Adrenal gland (tissue), 5 donors: Measurements from ENCODE around the gene GAL3ST3.

Experiments used
- POLR2A ChIP-seq, 2 donors: fragments of 450-650 bp; IDR thresholded peaks; one replicate each; pipeline ENCODE4 v1.6.1; 2017; ENCODE audit warnings: antibody characterized with exemption in 2 of 2, mild to moderate bottlenecking in 2 of 2, moderate library complexity in 1 of 2
- TF ChIP-seq, protein P1 (sequence below), 6 experiments: fragments of 450-650 bp in 4 of 6; fragments of 200-600 bp in 2 of 6; sonication (generic) in 1 of 6; IDR thresholded peaks; 1 replicate in 5 of 6; 2 replicates in 1 of 6; pipeline versions ENCODE4 v1.5.1 to v1.8.0; 2016 to 2021; ENCODE audit warnings: antibody characterized with exemption in 6 of 6, mild to moderate bottlenecking in 2 of 6, moderate library complexity in 1 of 6
- donor health status: DM: no; HTN: no; CAD: no.

DNA sequence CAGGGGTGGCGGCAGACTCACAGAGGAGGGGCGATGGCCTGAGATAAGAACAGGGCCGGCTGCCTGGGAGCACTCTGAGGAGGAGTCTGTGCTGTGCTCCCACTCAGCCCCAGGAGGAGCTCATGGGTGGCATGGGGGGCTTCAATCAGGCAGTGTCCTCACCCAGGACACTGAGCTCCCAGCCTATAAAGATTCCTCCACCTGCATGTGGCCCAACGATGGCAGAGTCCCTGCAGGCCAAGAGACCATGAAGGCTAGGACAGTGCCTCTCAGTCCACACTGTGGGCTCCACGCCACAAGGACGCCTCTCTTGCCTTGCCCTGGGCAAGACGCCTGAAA lies 35.2 kb downstream of the GAL3ST3 start:
- TF ChIP-seq, protein P1, sequence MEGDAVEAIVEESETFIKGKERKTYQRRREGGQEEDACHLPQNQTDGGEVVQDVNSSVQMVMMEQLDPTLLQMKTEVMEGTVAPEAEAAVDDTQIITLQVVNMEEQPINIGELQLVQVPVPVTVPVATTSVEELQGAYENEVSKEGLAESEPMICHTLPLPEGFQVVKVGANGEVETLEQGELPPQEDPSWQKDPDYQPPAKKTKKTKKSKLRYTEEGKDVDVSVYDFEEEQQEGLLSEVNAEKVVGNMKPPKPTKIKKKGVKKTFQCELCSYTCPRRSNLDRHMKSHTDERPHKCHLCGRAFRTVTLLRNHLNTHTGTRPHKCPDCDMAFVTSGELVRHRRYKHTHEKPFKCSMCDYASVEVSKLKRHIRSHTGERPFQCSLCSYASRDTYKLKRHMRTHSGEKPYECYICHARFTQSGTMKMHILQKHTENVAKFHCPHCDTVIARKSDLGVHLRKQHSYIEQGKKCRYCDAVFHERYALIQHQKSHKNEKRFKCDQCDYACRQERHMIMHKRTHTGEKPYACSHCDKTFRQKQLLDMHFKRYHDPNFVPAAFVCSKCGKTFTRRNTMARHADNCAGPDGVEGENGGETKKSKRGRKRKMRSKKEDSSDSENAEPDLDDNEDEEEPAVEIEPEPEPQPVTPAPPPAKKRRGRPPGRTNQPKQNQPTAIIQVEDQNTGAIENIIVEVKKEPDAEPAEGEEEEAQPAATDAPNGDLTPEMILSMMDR (IDR thresholded peaks at IDR 0.05), result no peak
- TF ChIP-seq POLR2A (IDR thresholded peaks at IDR 0.05), result no peak
